Endothelial cell of umbilical vein (primary cell): Measurements from ENCODE around the gene ETDC. TPM values are rescaled to one million over a fixed set of nuclear protein-coding genes. Genes with fewer than 3 reads are reported as not detected.

Experiments
- BruUV-seq: library from RNA; stranded (reverse); fragments of 400-500 nt; replicated peaks from 2 replicates; lab custom pipeline; 2021; lab: Mats Ljungman, UMichigan
- CTCF ChIA-PET: fragments of 300-600, 350-600 bp; sonication (Branson Sonifier 250); formaldehyde crosslinking; loops from one replicate; lab custom pipeline; 2021; ENCODE audit warnings: antibody characterized with exemption, inconsistent platforms; lab: Charles Lee
- POLR2A ChIA-PET: fragments of 300-600, 350-600 bp; sonication (Branson Sonifier 250); formaldehyde crosslinking; loops from one replicate; lab custom pipeline; 2021; ENCODE audit warnings: antibody characterized with exemption, inconsistent platforms; lab: Charles Lee
- DNase-seq: peaks from one replicate; pipeline ENCODE4 v3.0.0-alpha.2; 2011; ENCODE audit warnings: low read depth, low spot score
- FAIRE-seq: peaks from 2 replicates; lab custom pipeline; 2011; peaks lifted over from hg19 to GRCh38; lab: Jason Lieb, UNC
- H2AFZ ChIP-seq: 2 replicates; pipeline ENCODE4 v1.6.0; 2012; ENCODE audit warnings: low read depth, low read length, control low read depth, inconsistent platforms
- H3K27ac ChIP-seq: 2 replicates; pipeline ENCODE4 v1.5.1; 2011; ENCODE audit warnings: low read depth, mild to moderate bottlenecking, control low read depth, low read length, moderate library complexity; ENCODE audit not compliant: insufficient read depth
- H3K27me3 ChIP-seq, 2 experiments: 2 replicates each; pipeline versions ENCODE4 v1.6.0 to v1.6.1; 2011; ENCODE audit warnings: low read length in 2 of 2, mixed read lengths in 1 of 2; ENCODE audit not compliant: control insufficient read depth in 2 of 2, insufficient read depth in 2 of 2
- H3K36me3 ChIP-seq, 2 experiments: 2 replicates in 1 of 2; 3 replicates in 1 of 2; pipeline ENCODE4 v1.5.1; 2011; ENCODE audit warnings: low read length in 2 of 2, mild to moderate bottlenecking in 1 of 2, moderate library complexity in 1 of 2; ENCODE audit not compliant: control insufficient read depth in 2 of 2, insufficient read depth in 2 of 2; ENCODE audit errors: extremely low read depth in 1 of 2
- H3K4me1 ChIP-seq: 3 replicates; pipeline ENCODE4 v1.5.1; 2011; ENCODE audit warnings: mild to moderate bottlenecking, low read length; ENCODE audit not compliant: control insufficient read depth, insufficient read depth; ENCODE audit errors: extremely low read depth
- H3K4me2 ChIP-seq: 2 replicates; pipeline ENCODE4 v1.6.1; 2011; ENCODE audit warnings: low read length, control low read depth, mixed read lengths; ENCODE audit not compliant: insufficient read depth
- H3K4me3 ChIP-seq, 3 experiments: fragments of 200-600 bp in 1 of 3; sonication (generic), shearing (Covaris generic) in 1 of 3; replicated peaks in 1 of 3; 2 replicates each; pipeline ENCODE4 v1.5.1; 2011 to 2016; ENCODE audit warnings: control low read depth in 3 of 3, low read length in 3 of 3, mild to moderate bottlenecking in 2 of 3, inconsistent platforms in 1 of 3, low read depth in 1 of 3, moderate library complexity in 1 of 3; ENCODE audit not compliant: insufficient read depth in 1 of 3
- H3K79me2 ChIP-seq: 2 replicates; pipeline ENCODE4 v1.6.0; 2012; ENCODE audit warnings: low read length, inconsistent platforms; ENCODE audit not compliant: control insufficient read depth, insufficient read depth
- H3K9ac ChIP-seq: replicated peaks from 2 replicates; pipeline ENCODE3; 2011; ENCODE audit warnings: low read length, control low read depth; ENCODE audit not compliant: insufficient read depth; ENCODE audit errors: extremely low read depth
- H3K9me1 ChIP-seq: replicated peaks from 3 replicates; pipeline ENCODE4 v1.6.0; 2011; ENCODE audit warnings: mild to moderate bottlenecking, low read length; ENCODE audit not compliant: control insufficient read depth, insufficient read depth; ENCODE audit errors: extremely low read depth
- H3K9me3 ChIP-seq: replicated peaks from 2 replicates; pipeline ENCODE4 v1.5.1; 2012; ENCODE audit warnings: low read length, inconsistent platforms; ENCODE audit not compliant: control insufficient read depth, insufficient read depth
- H4K20me1 ChIP-seq: replicated peaks from 2 replicates; pipeline ENCODE3; 2011; ENCODE audit warnings: mild to moderate bottlenecking, low read length; ENCODE audit not compliant: control insufficient read depth, insufficient read depth; ENCODE audit errors: extremely low read depth
- EZH2 ChIP-seq: IDR thresholded peaks from 2 replicates; pipeline ENCODE4 v1.6.1; 2012; ENCODE audit warnings: borderline replicate concordance, low read depth, mild to moderate bottlenecking, moderate library complexity, low read length, inconsistent platforms; ENCODE audit not compliant: severe bottlenecking
- FOS ChIP-seq: IDR thresholded peaks from 2 replicates; pipeline ENCODE4 v1.6.1; 2011; ENCODE audit warnings: mild to moderate bottlenecking, low read length, moderate library complexity, borderline replicate concordance; ENCODE audit not compliant: insufficient read depth
- GATA2 ChIP-seq: IDR thresholded peaks from 2 replicates; pipeline ENCODE4 v1.7.0; 2011; ENCODE audit warnings: low read depth, mild to moderate bottlenecking, moderate library complexity, mixed read lengths, low read length; ENCODE audit not compliant: insufficient read length, insufficient read depth
- JUN ChIP-seq: IDR thresholded peaks from 2 replicates; pipeline ENCODE4 v1.6.1; 2011; ENCODE audit warnings: borderline replicate concordance, low read depth; ENCODE audit not compliant: insufficient read length, insufficient read depth
- MYC ChIP-seq: IDR thresholded peaks from one replicate; pipeline ENCODE4 v1.6.1; 2011; ENCODE audit warnings: mild to moderate bottlenecking, low read depth, low read length
- POLR2A ChIP-seq: IDR thresholded peaks from 2 replicates; pipeline ENCODE4 v1.6.1; 2012; ENCODE audit warnings: low read depth, mild to moderate bottlenecking, control low read depth, low read length
- POLR2AphosphoS5 ChIP-seq: IDR thresholded peaks from 2 replicates; pipeline ENCODE4 v1.6.1; 2012; ENCODE audit warnings: low read depth, mild to moderate bottlenecking, control low read depth, low read length, moderate library complexity; ENCODE audit not compliant: insufficient read depth
- dilution Hi-C: fragments of 300-500 bp; cut with MboI; formaldehyde crosslinking; loops from one replicate; pipeline ENCODE4 v1.15.0; 2019; ENCODE audit warnings: low sequenced_read_pairs; ENCODE audit not compliant: extremely low pct_ligation_motif_present
- intact Hi-C: fragments of 100-400 bp; cut with micrococcal nuclease; formaldehyde crosslinking; loops from one replicate; pipeline ENCODE4 v1.10.0; 2022
- polyA plus RNA-seq, 4 experiments: library from polyadenylated mRNA; depleted of rRNA in 3 of 4; stranded (reverse) in 3 of 4; unstranded in 1 of 4; fragments of >200 nt; gene quantifications; 2 replicates each; pipeline versions ENCODE4 v1.2.1 to v1.2.3, GENCODE V29; 2011 to 2012; ENCODE audit warnings: missing spikeins in 1 of 4
- total RNA-seq: library from RNA; stranded (reverse); gene quantifications from 2 replicates; pipeline ENCODE4 v1.2.3, GENCODE V29; 2021
- TF ChIP-seq, protein P1 (sequence below): IDR thresholded peaks from 2 replicates; pipeline ENCODE4 v1.6.1; 2011; ENCODE audit not compliant: insufficient read depth, insufficient read length
- TF ChIP-seq, protein P2 (sequence below), 2 donors: IDR thresholded peaks; 1 replicate in 1 of 2; 2 replicates in 1 of 2; pipeline ENCODE4 v1.5.1; 2011; ENCODE audit warnings: low read length in 2 of 2, mild to moderate bottlenecking in 2 of 2, moderate library complexity in 2 of 2, control low read depth in 1 of 2, inconsistent platforms in 1 of 2, low read depth in 1 of 2; ENCODE audit not compliant: insufficient read depth in 1 of 2; ENCODE audit errors: extremely low read depth in 1 of 2

Gene ETDC
- total and polyA plus RNA-seq, 2 donors (not counting 3 experiments of a cell fraction or from before 2014, with no cell fraction given) = not detected

DNA sequence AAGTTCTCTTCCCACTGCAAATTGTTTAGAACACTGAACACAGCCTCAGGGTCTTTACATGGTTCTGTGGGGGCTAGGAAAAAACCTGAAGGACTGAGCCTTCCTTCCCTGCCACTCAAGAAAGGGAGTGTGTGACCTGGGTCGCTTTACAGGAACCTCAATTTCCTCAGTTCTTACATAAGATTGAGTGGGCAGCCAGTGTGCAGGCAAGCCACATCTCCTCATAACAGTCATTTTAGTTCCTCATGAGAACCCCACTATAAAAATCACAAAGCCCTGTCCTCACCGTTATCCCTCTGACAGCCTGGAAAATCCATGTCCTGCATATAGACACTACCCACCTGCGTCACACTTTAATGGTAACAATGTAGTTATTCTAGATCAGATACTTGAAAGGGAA is 2.1 kb upstream of the ETDC start:
- TF ChIP-seq JUN = no peak
- no TSS peak for BruUV-seq
- Histone ChIP-seq H2AFZ (no peak overlapping the region), H3K79me2 (no peaks in the 10 kb centered on the region), H3K4me2 (no peak overlapping the region), H4K20me1 (no peaks in the 10 kb centered on the region), H3K4me1 (no peaks in the 10 kb centered on the region), H3K4me3 (no peak overlapping the region), H3K9ac (no peak overlapping the region), H3K27me3 (no peaks in the 10 kb centered on the region), H3K27ac (no peak overlapping the region), H3K9me3 (no peaks in the 10 kb centered on the region), H3K9me1 (no peaks in the 10 kb centered on the region), H3K36me3 (no peaks in the 10 kb centered on the region)
- POLR2A ChIA-PET = no interaction called here
- no peak for FAIRE-seq
- CTCF ChIA-PET = no interaction called here
- dilution Hi-C loops = no loop called here
- intact Hi-C loops = no loop called here
- DNase-seq = no peak

DNA sequence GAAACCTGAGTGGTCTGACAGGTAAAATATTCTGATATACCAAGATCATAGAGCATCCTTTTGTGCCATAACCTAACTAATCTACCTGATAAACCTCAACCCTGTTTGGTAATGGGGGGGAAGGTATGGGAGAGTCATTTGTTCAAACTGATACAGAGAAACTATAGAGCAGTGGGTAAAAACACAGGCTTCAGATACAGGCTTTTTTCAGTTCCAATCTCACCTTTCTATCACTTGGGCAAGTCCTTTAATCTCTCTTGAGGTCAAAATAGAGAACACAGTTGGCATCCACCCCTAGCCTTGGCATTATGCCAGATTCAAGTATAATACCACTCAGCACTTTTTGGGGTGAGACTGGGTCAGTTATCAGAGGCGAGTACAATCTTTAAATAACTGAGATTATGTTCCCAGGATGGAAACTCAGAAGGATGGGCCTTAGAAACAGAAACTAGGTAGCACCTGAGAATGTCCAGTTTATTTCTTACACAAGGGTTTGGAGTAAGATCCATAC is 880 bp upstream of the ETDC start:
- no peaks in the 10 kb centered on the region for H3K9me3 ChIP-seq
- POLR2A ChIA-PET = no interaction called here
- H3K4me1 ChIP-seq = no peaks in the 10 kb centered on the region
- no peaks in the 10 kb centered on the region for H3K27me3 ChIP-seq
- no peaks in the 10 kb centered on the region for H4K20me1 ChIP-seq
- intact Hi-C loops = no loop called here
- no peak for TF ChIP-seq GATA2
- no peak for TF ChIP-seq POLR2AphosphoS5
- TF ChIP-seq JUN = no peak
- no peak for TF ChIP-seq FOS
- TF ChIP-seq EZH2 = no peak
- TF ChIP-seq POLR2A = no peak
- no peak for TF ChIP-seq MYC
- TF ChIP-seq, protein P1, sequence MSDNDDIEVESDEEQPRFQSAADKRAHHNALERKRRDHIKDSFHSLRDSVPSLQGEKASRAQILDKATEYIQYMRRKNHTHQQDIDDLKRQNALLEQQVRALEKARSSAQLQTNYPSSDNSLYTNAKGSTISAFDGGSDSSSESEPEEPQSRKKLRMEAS = no peak
- TF ChIP-seq, protein P2, sequence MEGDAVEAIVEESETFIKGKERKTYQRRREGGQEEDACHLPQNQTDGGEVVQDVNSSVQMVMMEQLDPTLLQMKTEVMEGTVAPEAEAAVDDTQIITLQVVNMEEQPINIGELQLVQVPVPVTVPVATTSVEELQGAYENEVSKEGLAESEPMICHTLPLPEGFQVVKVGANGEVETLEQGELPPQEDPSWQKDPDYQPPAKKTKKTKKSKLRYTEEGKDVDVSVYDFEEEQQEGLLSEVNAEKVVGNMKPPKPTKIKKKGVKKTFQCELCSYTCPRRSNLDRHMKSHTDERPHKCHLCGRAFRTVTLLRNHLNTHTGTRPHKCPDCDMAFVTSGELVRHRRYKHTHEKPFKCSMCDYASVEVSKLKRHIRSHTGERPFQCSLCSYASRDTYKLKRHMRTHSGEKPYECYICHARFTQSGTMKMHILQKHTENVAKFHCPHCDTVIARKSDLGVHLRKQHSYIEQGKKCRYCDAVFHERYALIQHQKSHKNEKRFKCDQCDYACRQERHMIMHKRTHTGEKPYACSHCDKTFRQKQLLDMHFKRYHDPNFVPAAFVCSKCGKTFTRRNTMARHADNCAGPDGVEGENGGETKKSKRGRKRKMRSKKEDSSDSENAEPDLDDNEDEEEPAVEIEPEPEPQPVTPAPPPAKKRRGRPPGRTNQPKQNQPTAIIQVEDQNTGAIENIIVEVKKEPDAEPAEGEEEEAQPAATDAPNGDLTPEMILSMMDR (IDR thresholded peaks at IDR 0.05; ENCODE audit: extremely low read depth in 1 of 2, insufficient read depth in 1 of 2, low read depth in 1 of 2, low read length in 2 of 2) = no peak
- no peak overlapping the region for H3K4me3 ChIP-seq
- DNase-seq (no peak), FAIRE-seq (no peak)
- no peaks in the 10 kb centered on the region for H3K79me2 ChIP-seq
- H2AFZ ChIP-seq = no peak overlapping the region
- H3K27ac ChIP-seq = no peak overlapping the region
- H3K4me2 ChIP-seq = no peak overlapping the region
- no TSS peak for BruUV-seq
- dilution Hi-C loops = no loop called here
- no peak overlapping the region for H3K9ac ChIP-seq
- no peaks in the 10 kb centered on the region for H3K36me3 ChIP-seq
- no peaks in the 10 kb centered on the region for H3K9me1 ChIP-seq
- CTCF ChIA-PET = no interaction called here
